GM12865 (cell line): ENCODE measurements around the gene PRDM5.
A peak's percentile ranks its signal among the peaks of the same experiment; 100 is the strongest.
"Not testable (repeated sequence)": the region's sequence is repeated elsewhere in the genome, so short reads cannot be mapped to it uniquely, and the experiment has no call there.

ENCODE experiments used
- DNase-seq: peaks from one replicate; pipeline ENCODE4 v3.0.0; 2010; ENCODE audit warnings: low read depth
- H3K4me3 ChIP-seq: 2 replicates; pipeline ENCODE4 v1.5.1; 2011; ENCODE audit warnings: mild to moderate bottlenecking, low read depth, low read length, control low read depth
- TF ChIP-seq, protein P1 (sequence below): IDR thresholded peaks from 2 replicates; pipeline ENCODE4 v1.5.1; 2011; ENCODE audit warnings: low read length, control low read depth, low read depth, inconsistent platforms; ENCODE audit not compliant: insufficient read depth; ENCODE audit errors: missing control alignments

PRDM5 gene

DNA sequence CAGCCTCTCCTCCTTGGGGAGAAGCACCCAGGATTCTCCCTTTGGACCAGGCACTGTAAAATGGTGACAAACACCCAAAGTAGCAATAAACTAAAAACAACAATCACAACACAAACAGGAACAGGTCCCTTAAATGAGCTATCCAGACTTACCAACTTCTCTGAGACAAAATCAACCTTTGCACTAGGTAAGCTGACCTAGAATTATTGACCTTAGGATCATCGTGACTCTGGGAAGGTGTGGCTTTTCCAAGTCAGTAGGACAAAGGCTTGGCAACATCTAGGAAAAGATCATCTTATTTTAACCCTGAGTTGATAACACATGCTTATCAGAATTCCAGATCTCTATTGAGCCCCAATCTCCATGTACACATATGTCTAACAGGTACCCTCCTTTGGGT, 166.7 kb downstream of the PRDM5 start:
- no peak overlapping the region for H3K4me3 ChIP-seq
- no peak for DNase-seq
- TF ChIP-seq, protein P1, sequence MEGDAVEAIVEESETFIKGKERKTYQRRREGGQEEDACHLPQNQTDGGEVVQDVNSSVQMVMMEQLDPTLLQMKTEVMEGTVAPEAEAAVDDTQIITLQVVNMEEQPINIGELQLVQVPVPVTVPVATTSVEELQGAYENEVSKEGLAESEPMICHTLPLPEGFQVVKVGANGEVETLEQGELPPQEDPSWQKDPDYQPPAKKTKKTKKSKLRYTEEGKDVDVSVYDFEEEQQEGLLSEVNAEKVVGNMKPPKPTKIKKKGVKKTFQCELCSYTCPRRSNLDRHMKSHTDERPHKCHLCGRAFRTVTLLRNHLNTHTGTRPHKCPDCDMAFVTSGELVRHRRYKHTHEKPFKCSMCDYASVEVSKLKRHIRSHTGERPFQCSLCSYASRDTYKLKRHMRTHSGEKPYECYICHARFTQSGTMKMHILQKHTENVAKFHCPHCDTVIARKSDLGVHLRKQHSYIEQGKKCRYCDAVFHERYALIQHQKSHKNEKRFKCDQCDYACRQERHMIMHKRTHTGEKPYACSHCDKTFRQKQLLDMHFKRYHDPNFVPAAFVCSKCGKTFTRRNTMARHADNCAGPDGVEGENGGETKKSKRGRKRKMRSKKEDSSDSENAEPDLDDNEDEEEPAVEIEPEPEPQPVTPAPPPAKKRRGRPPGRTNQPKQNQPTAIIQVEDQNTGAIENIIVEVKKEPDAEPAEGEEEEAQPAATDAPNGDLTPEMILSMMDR = no peak

DNA sequence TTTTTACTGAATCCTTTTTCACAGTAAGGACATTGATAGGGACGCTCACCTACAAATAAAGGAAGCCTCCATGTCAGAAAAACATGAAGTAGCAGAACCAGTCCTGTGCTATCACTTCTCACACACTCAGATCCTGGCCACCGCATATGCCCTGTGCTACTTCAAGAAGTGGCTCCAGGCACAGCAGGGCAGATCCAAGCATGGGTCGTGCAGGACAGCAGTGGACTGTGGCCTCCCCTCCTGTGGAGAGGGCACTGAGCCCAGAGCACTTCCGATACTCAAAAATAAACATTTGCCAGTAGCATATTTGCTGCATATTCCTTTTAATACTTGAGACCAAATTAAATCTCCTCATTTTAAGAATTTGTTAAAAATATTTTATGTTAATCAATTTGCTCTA, 167.9 kb downstream of the PRDM5 start:
- no peak for DNase-seq
- TF ChIP-seq, protein P1 = no peak
- H3K4me3 ChIP-seq = no peak overlapping the region

DNA sequence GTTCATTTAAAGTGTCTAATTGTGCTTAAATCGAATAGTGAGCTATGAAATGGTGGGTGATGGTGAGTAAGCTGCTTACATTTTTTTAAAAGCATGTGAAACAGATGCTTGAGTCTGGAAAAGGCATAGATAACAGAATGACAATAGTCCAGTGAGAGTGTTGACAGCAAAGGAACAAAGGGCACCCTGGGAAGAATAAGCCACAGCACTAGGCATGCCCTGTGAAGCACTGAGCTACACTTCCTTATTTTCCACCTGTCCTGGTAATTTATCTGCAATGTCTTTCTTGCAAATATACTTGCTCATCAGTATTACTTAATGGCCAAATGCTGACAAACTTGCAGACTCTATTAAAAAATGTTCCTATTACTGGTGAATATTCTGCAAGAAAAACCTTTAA, 168.7 kb downstream of the PRDM5 start:
- TF ChIP-seq, protein P1 = no peak
- no peak for DNase-seq
- no peak overlapping the region for H3K4me3 ChIP-seq

DNA sequence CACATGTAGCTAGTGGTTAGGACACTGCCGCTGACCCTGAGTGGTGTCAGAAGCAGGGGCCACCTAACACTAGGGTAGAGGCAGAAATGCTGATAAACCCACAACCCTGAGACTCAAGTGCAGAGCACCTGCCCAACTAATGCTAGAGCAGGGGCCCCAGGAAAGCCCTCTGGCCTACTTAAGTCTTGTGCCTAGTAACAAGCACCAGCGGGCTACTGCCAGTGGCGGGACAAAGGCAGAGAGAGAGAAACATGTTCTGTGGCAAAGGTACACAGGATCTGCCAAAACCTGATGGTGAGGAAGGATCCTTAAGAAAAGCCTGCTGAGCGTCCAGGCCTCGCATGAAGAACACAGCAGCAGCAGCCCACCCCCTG, 172.4 kb downstream of the PRDM5 start:
- TF ChIP-seq, protein P1 = no peak
- no peak overlapping the region for H3K4me3 ChIP-seq
- peak; percentile 33 for DNase-seq

DNA sequence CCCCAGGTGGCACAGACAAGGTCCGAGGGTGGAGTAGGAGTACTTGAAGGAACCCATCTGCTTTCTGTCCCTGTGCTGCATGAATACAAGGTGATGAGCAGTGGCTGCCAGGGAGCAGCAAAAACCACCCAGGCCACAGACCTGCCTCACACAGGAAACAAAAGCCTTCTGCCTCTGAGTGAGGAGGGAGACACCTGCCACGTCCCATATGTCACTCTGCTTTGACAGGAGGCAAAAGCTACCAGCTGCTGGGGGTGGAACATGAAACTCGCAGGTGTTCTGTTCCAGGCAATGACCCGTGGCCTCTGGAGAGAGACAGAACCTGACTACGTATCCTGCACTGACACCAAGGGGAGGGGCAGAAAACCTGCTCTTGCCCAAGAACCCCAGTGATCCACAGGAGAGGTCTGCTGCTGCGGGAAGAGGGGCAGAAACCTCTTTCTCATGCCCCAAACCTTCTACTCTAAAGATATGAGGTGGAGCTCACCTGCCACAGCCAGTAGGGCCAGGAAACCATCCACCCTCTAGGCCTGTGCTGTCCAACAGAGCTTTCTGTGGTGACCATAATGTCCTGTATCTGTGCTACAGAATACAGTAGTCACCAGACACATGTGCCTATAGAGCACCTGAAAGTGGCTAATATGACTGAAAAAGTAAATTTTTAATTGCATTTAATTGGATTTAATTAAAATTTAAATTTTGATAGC, 172.9 kb downstream of the PRDM5 start:
- H3K4me3 ChIP-seq = no peak overlapping the region
- peak; percentile 95 for DNase-seq
- TF ChIP-seq, protein P1 = no peak

DNA sequence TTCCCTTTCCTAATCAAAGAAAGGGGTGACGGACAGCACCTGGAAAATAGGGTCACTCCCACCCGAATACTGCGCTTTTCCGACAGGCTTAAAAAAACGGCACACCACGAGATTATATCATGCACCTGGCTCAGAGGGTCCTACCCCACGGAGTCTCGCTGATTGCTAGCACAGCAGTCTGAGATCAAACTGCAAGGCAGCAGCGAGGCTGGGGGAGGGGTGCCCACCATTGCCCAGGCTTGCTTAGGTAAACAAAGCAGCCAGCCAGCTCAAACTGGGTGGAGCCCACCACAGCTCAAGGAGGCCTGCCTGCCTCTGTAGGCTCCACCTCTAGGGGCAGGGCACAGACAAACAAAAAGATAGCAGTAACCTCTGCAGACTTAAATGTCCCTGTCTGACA, 180.9 kb downstream of the PRDM5 start:
- DNase-seq = not testable (repeated sequence)

DNA sequence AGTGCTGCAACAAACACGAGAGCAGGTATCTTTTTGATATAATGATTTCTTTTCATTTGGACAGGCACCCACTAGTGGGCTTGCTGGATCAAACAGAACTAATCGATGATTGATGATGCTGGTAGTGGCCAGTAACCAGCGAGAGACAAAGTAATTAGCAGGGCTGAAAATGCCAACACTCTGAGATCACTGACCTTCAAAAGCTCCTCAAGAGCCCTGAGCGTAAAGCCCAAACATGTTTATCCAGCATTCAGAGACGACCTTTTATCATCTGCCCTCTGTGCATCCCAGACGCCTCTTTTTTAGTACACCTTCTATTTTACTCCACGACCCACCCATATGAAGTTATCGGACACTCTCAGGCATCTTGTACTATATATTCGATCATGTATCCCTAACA, 186.2 kb downstream of the PRDM5 start:
- no peak for DNase-seq
- TF ChIP-seq, protein P1 = no peak
- no peak overlapping the region for H3K4me3 ChIP-seq

More for the DNA sequence above, 180.9 kb downstream of the PRDM5 start:
- H3K4me3 ChIP-seq = not testable (repeated sequence)
